Measurements from ENCODE around the gene CTSC. TPM values are rescaled to one million over a fixed set of nuclear protein-coding genes. Genes with fewer than 3 reads are reported as not detected.
A peak's percentile ranks its signal among the peaks of the same experiment; 100 is the strongest.

The CTSC gene
- total RNA-seq, 2 experiments from 2014 or later, result 66.5 to 70.7 TPM

DNA sequence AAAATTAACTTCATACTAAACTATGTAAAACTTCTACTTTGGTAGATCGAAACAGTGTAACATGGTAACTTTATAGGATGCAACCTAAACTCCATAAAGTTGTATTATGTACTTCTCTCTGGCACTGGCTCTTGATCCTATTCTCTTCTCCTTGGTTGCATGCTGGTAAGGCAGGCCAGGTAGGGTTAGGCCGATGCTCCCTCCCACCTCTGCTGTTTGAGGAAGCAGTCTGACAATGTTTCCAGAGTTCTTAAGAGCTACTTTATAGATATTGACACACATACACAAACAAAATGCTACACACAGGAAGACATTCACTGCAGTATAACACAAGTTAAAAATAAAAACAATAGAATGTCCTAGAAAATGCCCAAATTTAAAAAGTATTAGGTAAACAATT lies 22.5 kb downstream of the CTSC start:
- no peaks in the 10 kb centered on the region for H3K27me3 Mint-ChIP-seq
- DNase-seq, result no peak
- H3K36me3 Mint-ChIP-seq, result peaks cover 17% of the 10 kb centered on the region
- H3K4me3 Mint-ChIP-seq, result no peak overlapping the region
- no peaks in the 10 kb centered on the region for H3K9me3 Mint-ChIP-seq
- intact Hi-C loops (cut with micrococcal nuclease), result no loop called here
- POLR2A ChIA-PET, result no interaction called here
- H3K4me1 Mint-ChIP-seq (ENCODE audit: low read depth), result peaks cover 14% of the 10 kb centered on the region
- CTCF ChIA-PET, result no interaction called here
- no peak overlapping the region for H3K27ac Mint-ChIP-seq

- H3K4me1 Mint-ChIP-seq (ENCODE audit: low read depth), result peaks cover 14% of the 10 kb centered on the region
- POLR2A ChIA-PET, result no interaction called here
- intact Hi-C loops (cut with micrococcal nuclease), result no loop called here
- H3K27ac Mint-ChIP-seq, result no peak overlapping the region
- H3K36me3 Mint-ChIP-seq, result peaks cover 24% of the 10 kb centered on the region
- H3K4me3 Mint-ChIP-seq, result no peak overlapping the region
- DNase-seq, result no peak
- H3K27me3 Mint-ChIP-seq, result no peaks in the 10 kb centered on the region
- no peaks in the 10 kb centered on the region for H3K9me3 Mint-ChIP-seq
- CTCF ChIA-PET, result no interaction called here
Observed at GRCh38 chr11:88313441-88313840, 24.1 kb downstream of the CTSC start.

DNA sequence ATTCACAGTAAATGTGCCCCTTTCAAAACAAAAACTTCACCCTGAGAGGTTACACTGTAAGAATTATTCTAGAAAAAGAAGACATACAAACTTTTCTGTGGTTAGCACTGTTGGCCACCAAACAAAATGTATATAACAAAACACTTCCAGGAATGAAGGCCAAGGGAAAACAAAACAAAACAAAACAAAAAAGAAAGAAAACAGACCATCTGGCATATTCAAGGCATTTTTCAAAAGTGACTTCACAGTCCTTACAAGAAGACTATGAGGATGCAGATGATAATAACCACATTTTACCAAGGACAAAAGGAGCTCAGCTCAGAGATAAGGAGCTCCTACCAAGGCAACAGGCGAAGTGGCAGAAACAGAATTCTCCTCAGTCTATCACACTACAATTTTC lies 24.9 kb downstream of the CTSC start:
- DNase-seq, result no peak
- H3K9me3 Mint-ChIP-seq, result no peaks in the 10 kb centered on the region
- ChIA-PET POLR2A (no interaction called here), CTCF (no interaction called here)
- peaks cover 19% of the 10 kb centered on the region for H3K4me1 Mint-ChIP-seq (ENCODE audit: low read depth)
- H3K27me3 Mint-ChIP-seq, result no peaks in the 10 kb centered on the region
- no peak overlapping the region for H3K27ac Mint-ChIP-seq
- no peak overlapping the region for H3K4me3 Mint-ChIP-seq
- peaks cover 30% of the 10 kb centered on the region for H3K36me3 Mint-ChIP-seq
- intact Hi-C loops (cut with micrococcal nuclease), result no loop called here

GRCh38 chr11:88310246-88310645 lies 27.3 kb downstream of the CTSC start:
- Mint-ChIP-seq H3K9me3 (no peaks in the 10 kb centered on the region), H3K36me3 (peaks cover 48% of the 10 kb centered on the region), H3K27ac (no peak overlapping the region), H3K4me1 (ENCODE audit: low read depth) (peaks cover 22% of the 10 kb centered on the region), H3K4me3 (no peak overlapping the region), H3K27me3 (no peaks in the 10 kb centered on the region)
- POLR2A ChIA-PET, result no interaction called here
- CTCF ChIA-PET, result no interaction called here
- DNase-seq, result no peak
- intact Hi-C loops (cut with micrococcal nuclease), result no loop called here

- no peaks in the 10 kb centered on the region for H3K9me3 Mint-ChIP-seq
- H3K27me3 Mint-ChIP-seq, result no peaks in the 10 kb centered on the region
- intact Hi-C loops (cut with micrococcal nuclease), result no loop called here
- DNase-seq, result no peak
- no peak overlapping the region for H3K4me3 Mint-ChIP-seq
- CTCF ChIA-PET, result interaction anchor here (0.8 kb wide), 2 partner anchors 33 to 1393 kb away, joined by 3 read pairs; no protein-coding TSS in a partner anchor
- peaks cover 55% of the 10 kb centered on the region for H3K36me3 Mint-ChIP-seq
- H3K4me1 Mint-ChIP-seq (ENCODE audit: low read depth), result peaks cover 22% of the 10 kb centered on the region
- no peak overlapping the region for H3K27ac Mint-ChIP-seq
- POLR2A ChIA-PET, result no interaction called here
Observed at GRCh38 chr11:88308576-88308975, 29.0 kb downstream of the CTSC start.

- ChIA-PET POLR2A (no interaction called here), CTCF (interaction anchor here (0.8 kb wide), 1 partner anchor 1392 kb away, joined by 3 read pairs; no protein-coding TSS in a partner anchor)
- Mint-ChIP-seq H3K4me1 (ENCODE audit: low read depth) (peaks cover 26% of the 10 kb centered on the region), H3K27me3 (no peaks in the 10 kb centered on the region), H3K36me3 (peaks cover 53% of the 10 kb centered on the region), H3K27ac (no peak overlapping the region), H3K4me3 (no peak overlapping the region), H3K9me3 (no peaks in the 10 kb centered on the region)
- intact Hi-C loops (cut with micrococcal nuclease), result no loop called here
- no peak for DNase-seq
Observed at GRCh38 chr11:88307749-88308425, 29.6 kb downstream of the CTSC start.

GRCh38 chr11:88306785-88307184 lies 30.8 kb downstream of the CTSC start:
- POLR2A ChIA-PET, result no interaction called here

DNA sequence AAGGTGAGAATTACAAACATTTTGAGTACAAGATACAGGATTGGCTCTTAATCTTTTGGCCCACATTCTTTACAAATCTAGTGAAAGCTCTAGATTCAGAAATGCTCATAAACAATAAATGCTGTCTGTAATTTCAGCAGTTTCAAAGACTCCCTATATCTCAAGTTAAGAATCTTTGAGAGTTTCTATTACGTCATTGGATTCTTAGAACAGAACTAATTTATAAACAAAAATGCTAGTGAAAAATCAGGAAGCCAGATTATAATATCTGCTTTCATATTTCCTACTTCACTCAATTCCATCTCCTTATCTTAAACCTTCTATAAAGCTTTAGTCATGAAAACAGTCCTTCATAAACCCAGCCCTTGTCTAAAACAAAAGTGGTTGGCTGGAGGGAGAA lies 32.1 kb downstream of the CTSC start:
- H3K4me1 Mint-ChIP-seq (ENCODE audit: low read depth), result peaks cover 41% of the 10 kb centered on the region
- ChIA-PET POLR2A (no interaction called here), CTCF (interaction anchor here (1.2 kb wide), 1 partner anchor 239 kb away, joined by 3 read pairs; no protein-coding TSS in a partner anchor)
- H3K27ac Mint-ChIP-seq, result no peak overlapping the region
- H3K36me3 Mint-ChIP-seq, result peaks cover 53% of the 10 kb centered on the region
- intact Hi-C loops (cut with micrococcal nuclease), result no loop called here
- no peaks in the 10 kb centered on the region for H3K27me3 Mint-ChIP-seq
- no peak overlapping the region for H3K4me3 Mint-ChIP-seq
- H3K9me3 Mint-ChIP-seq, result no peaks in the 10 kb centered on the region
- DNase-seq, result no peak

More at GRCh38 chr11:88306785-88307184, 30.8 kb downstream of the CTSC start:
- CTCF ChIA-PET, result no interaction called here
- H3K9me3 Mint-ChIP-seq, result no peaks in the 10 kb centered on the region
- H3K4me3 Mint-ChIP-seq, result no peak overlapping the region
- no peaks in the 10 kb centered on the region for H3K27me3 Mint-ChIP-seq
- intact Hi-C loops (cut with micrococcal nuclease), result no loop called here
- no peak overlapping the region for H3K27ac Mint-ChIP-seq
- no peak for DNase-seq
- peaks cover 29% of the 10 kb centered on the region for H3K4me1 Mint-ChIP-seq (ENCODE audit: low read depth)
- H3K36me3 Mint-ChIP-seq, result peaks cover 55% of the 10 kb centered on the region

GRCh38 chr11:88304352-88304751 lies 33.2 kb downstream of the CTSC start:
- Mint-ChIP-seq H3K36me3 (peaks cover 59% of the 10 kb centered on the region), H3K9me3 (no peaks in the 10 kb centered on the region), H3K27me3 (no peaks in the 10 kb centered on the region), H3K4me3 (no peak overlapping the region), H3K27ac (no peak overlapping the region), H3K4me1 (ENCODE audit: low read depth) (peaks cover 40% of the 10 kb centered on the region)
- POLR2A ChIA-PET, result no interaction called here
- DNase-seq, result no peak
- CTCF ChIA-PET, result interaction anchor here (1.2 kb wide), 1 partner anchor 240 kb away, joined by 3 read pairs; no protein-coding TSS in a partner anchor
- intact Hi-C loops (cut with micrococcal nuclease), result no loop called here

DNA sequence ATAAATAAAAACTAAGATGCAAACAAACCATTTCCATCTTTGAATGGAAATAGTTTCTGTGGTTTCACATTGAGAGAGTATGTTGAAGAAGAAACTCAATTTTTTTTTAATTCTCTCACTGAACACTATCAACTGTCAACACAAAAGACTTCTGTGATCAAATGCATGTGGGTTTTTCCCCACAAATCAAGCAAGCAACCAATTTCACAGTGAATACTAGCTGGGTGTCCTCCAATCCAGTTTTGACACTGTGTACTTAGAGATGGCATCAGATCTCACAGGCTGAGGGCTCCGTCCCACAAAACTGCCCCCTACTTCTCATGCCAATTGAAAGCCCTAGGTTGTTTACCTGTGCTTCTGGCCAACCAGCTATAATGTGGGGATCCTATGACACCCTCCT lies 34.5 kb downstream of the CTSC start:
- ChIA-PET POLR2A (interaction anchor here (1.0 to 2.5 kb wide), 3 partner anchors 25 to 35 kb away, joined by 3 to 10 read pairs (median 4); partner anchors contain the start of gene CTSC), CTCF (no interaction called here)
- no peak for DNase-seq
- Mint-ChIP-seq H3K36me3 (peaks cover 57% of the 10 kb centered on the region), H3K9me3 (no peaks in the 10 kb centered on the region), H3K27me3 (no peaks in the 10 kb centered on the region), H3K27ac (peak overlapping the region; percentile 21), H3K4me3 (no peak overlapping the region), H3K4me1 (ENCODE audit: low read depth) (peaks cover 39% of the 10 kb centered on the region)
- intact Hi-C loops (cut with micrococcal nuclease), result loop anchor here (2.0 kb wide), 1 partner anchor 22 kb away; no protein-coding TSS in a partner anchor

DNA sequence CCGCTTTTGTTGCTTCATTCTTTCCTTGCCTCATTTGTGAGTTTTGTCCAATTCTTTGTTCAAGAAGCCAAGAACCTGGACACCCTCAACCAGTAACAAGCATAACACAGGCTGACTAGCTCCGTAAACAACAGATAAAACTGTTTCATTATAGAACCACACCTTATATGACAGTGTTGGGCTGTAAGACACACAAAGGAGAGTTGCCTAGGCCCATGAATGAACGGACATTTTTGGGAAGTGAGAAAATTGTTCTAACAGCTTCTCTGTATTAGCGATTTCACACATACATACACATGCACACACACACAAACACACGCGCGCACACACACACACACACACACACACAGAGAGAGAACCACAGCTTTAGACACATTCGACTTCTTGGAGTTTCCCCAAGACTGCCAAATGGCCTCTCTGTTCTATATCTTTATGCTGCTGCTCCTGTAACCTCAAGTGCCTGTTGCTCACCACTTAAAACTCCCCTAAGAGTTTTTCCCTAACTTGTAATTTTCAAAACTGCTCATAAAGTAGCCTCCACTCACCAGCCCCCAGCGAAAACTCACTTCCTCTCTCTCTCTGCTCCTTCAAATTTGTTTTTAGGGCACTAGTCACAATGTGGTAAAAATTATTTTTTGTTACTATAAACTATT lies 35.9 kb downstream of the CTSC start:
- no peaks in the 10 kb centered on the region for H3K27me3 Mint-ChIP-seq
- ChIA-PET CTCF (interaction anchor here (1.0 kb wide), 1 partner anchor 55 kb away, joined by 3 read pairs; no protein-coding TSS in a partner anchor), POLR2A (interaction anchor here (1.1 to 2.5 kb wide), 3 partner anchors 26 to 36 kb away, joined by 3 to 10 read pairs (median 3); partner anchors contain the start of gene CTSC)
- peak overlapping the region; percentile 78 for H3K27ac Mint-ChIP-seq
- intact Hi-C loops (cut with micrococcal nuclease), result loop anchor here (1.0 to 2.0 kb wide), 6 partner anchors 23 to 235 kb away; partner anchors contain the start of gene RAB38
- DNase-seq, result peak; percentile 43
- H3K4me1 Mint-ChIP-seq (ENCODE audit: low read depth), result peaks cover 32% of the 10 kb centered on the region
- peaks cover 59% of the 10 kb centered on the region for H3K36me3 Mint-ChIP-seq
- peak overlapping the region; percentile 46 for H3K4me3 Mint-ChIP-seq
- no peaks in the 10 kb centered on the region for H3K9me3 Mint-ChIP-seq

GRCh38 chr11:88300888-88301487 lies 36.5 kb downstream of the CTSC start:
- H3K27ac Mint-ChIP-seq, result peak overlapping the region; percentile 78
- POLR2A ChIA-PET, result interaction anchor here (1.1 to 2.5 kb wide), 3 partner anchors 26 to 37 kb away, joined by 3 to 10 read pairs (median 3); partner anchors contain the start of gene CTSC
- no peaks in the 10 kb centered on the region for H3K9me3 Mint-ChIP-seq
- intact Hi-C loops (cut with micrococcal nuclease), result loop anchor here (1.0 to 2.0 kb wide), 5 partner anchors 33 to 236 kb away; partner anchors contain the start of gene RAB38
- H3K4me3 Mint-ChIP-seq, result peak overlapping the region; percentile 46
- H3K36me3 Mint-ChIP-seq, result peaks cover 56% of the 10 kb centered on the region
- H3K4me1 Mint-ChIP-seq (ENCODE audit: low read depth), result peaks cover 32% of the 10 kb centered on the region
- DNase-seq, result no peak
- CTCF ChIA-PET, result interaction anchor here (1.0 to 1.1 kb wide), 2 partner anchors 35 to 56 kb away, joined by 3 read pairs; no protein-coding TSS in a partner anchor
- no peaks in the 10 kb centered on the region for H3K27me3 Mint-ChIP-seq

All from activated CD4-positive, alpha-beta memory T cell treated with anti-CD3 and anti-CD28 coated beads for 36 hours (primary cell).